Raji (cell line): Measurements from ENCODE around the gene FAM83C.

ENCODE experiments used
- POLR2A ChIP-seq: IDR thresholded peaks from 2 replicates; pipeline ENCODE4 v1.6.1; 2011; ENCODE audit warnings: low read depth, low read length, control low read depth; ENCODE audit not compliant: insufficient read depth

The FAM83C gene

GRCh38 chr20:35326021-35326739 is 34.0 kb upstream of the FAM83C start:
- no peak for TF ChIP-seq POLR2A

- TF ChIP-seq POLR2A: no peak
Measured at GRCh38 chr20:35325401-35325800, 33.2 kb upstream of the FAM83C start.

DNA sequence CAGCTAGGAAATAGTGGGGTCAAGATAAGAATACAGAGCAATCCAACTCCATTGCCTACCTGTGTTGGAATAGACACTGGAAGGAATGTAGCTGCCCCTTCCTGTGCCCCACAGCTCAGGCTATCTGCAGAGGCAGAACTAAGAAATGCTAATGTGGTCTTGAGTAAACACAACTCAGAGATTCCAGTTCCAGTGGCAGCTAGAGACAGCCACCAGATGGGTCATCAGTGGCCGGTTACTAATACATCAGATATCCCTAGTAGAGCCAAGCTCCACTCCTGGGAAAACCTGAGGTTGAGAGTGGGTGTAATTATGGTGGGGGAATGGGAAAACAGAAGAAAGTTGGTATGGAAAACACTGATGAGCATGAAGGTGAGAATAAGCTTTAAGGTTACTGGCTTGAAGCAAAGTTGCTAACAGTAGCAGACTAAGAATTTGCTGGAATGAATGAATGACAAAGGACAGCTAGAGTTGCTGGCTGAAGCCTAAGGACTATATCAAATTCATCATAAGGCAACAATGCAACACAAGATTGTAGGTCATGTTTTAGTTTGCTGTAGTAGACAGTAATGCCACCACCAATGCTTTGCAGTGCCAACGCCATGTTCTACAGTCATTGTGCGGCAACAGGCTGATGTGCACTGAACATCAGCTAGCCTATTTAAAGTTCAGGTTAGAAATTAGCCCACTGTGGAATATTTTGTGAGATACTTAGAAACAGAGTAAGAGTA is 28.3 kb upstream of the FAM83C start:
- no peak for TF ChIP-seq POLR2A

DNA sequence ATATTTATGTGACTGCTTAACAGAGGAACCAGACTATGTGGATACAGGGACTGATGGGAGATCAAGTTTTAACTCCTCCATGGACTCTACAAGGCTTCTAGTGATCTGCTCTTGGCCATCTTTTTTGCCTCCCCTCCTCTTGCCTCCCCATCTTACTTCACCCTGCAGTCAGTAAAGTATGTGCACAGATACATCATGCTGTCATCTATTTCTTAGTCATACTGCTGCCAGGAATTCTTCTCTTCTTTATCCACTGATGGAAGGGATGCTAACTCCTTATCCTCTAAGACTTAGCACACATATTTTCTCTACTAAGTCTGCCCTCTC is 27.6 kb upstream of the FAM83C start:
- TF ChIP-seq POLR2A: no peak

DNA sequence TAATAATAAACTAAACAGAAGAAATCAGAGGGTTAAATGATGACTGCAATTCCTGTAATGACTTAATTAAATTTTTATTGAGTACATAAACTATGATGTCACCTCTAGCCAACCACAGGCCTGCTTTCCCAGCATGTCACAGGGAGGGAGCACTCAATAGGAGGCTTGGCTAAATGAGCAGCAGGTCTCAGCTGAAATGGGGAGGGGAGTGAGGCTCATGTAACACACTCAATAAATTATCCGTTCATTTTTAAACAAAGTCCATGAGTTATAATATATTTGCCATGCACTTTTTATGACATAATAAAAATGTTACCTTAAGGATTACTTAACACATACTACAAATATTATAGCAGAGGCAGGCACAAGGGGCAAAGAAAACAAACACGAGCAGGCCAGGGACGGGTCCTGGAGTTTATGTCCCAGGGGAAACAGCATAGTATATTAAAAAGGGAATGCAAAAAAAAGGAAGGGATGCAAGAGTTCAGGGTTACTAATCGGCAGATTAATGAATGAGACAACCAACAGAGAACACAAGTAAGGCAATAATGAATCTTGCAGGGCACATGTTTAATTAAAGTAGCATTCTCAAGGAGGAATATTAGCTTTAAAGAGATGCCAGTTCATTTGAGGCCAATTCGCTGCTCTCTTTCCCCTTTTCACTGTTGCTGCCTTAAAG is 27.1 kb upstream of the FAM83C start:
- TF ChIP-seq POLR2A: no peak

GRCh38 chr20:35318502-35319157 is 26.4 kb upstream of the FAM83C start:
- TF ChIP-seq POLR2A: no peak

DNA sequence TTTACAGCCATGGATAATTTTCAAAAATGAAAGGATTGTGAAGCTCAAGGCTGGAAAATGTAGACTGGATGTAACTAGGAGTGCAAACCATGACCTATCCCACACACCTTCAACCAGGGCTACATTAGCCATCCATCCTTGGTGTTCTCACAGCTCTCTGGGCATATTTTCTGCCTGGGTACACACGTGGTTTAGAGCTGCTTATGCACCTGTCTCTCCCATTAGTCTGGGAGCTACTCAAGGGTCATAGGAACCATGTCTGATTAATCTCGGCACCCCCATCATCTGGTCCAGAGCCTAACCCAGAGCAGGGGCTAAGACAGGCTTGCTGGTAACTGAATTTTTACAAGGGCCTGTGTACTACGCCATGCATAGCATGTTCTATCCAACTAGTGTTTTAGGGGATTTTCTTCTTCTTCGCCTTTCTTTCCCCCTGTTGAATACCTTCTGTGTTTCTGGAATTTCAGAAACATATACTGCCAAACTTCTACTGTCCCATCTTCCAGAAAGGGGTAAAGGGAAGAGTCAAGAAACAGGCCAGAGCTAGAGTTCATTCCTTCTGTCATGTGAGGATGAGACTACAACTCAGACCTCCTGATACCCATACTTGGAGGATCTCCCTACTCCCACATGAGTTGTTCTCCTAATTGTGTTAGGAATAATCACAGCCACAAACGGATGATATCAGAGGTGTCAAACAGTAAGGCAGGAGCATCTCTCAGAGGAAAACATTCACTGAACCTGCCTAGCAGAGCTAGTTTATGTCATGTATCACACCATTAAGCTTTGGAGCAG is 25.4 kb upstream of the FAM83C start:
- no peak for TF ChIP-seq POLR2A

GRCh38 chr20:35316086-35316485 is 23.9 kb upstream of the FAM83C start:
- TF ChIP-seq POLR2A: no peak

DNA sequence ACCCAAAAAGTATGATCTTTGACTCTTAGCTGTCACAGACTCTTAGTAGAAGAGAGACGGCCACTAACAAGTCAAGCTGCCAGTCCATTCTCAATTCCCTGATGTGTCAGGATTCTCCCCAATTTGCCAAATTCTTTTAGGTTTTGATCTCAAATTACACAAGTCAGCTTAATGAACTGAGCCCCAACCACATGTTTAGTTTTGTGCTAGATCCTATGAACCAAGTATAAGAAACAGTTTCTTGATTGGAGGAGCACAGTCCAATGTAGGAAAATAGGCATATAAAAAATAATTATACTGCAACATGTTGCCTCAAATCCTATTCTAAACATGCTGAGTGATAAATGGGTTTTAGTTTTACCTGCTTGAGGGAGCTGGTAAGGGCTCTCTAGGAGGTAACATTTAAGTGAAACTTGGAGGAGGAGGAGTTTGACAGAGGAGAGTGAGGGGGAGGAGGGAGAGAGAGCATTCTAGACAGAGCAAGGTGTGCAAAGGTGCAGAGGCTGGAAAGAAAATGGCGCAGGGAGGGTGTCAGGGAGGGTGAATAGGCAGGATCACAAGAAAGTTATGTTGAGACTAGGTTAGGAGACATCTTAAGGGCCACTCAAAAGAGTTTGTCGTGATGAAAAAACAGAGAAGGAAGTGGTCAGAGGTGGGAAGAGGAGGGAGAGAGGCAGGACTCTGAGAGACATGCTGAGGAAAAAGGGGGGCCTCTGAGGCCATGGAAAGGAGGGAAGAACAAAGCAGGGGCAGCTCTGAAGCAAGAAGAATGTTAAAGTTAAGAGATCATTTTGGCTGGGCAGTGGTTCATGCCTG is 22.8 kb upstream of the FAM83C start:
- no peak for TF ChIP-seq POLR2A

DNA sequence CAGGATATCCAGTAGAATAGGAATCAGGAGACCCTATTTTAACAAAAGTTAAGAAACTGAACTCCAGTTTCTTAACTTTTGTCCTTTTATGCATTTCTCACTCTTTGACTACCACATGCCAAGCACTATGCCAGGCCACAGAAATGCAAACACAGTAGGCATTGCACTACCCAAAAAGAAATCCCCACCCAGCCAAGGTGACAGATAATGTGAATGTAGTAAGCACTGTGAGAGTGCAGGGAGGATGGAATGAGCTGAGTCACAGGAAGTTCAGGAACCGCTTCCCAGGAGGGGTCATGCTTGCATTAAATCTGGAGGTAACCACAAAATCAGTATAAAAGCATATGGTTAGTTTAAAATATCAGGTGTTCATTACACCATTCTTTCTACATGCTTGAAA is 20.1 kb upstream of the FAM83C start:
- TF ChIP-seq POLR2A: no peak

DNA sequence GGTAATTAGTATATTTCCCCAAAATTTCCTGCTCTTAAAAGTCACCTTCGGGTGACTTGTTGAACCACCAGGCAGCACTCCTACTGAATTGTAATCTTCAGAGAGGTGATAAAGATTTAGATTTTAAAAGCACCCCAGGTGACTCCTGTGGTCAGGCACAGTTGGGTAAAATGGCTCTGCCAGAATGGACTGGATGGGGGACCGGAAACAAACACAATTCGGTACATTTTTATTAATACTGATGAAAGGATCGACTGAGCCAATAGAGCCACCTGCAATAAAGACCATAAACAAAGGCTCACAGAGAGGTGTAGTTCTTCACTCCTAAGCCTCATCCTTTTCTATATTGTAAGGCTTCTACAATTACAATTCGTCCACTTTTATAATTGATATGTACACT is 19.6 kb upstream of the FAM83C start:
- TF ChIP-seq POLR2A: no peak

GRCh38 chr20:35311409-35311808 is 19.2 kb upstream of the FAM83C start:
- no peak for TF ChIP-seq POLR2A

GRCh38 chr20:35307666-35308653 is 15.7 kb upstream of the FAM83C start:
- TF ChIP-seq POLR2A: no peak
